Measurements from ENCODE around the gene PPP1R9A.

The PPP1R9A gene

DNA sequence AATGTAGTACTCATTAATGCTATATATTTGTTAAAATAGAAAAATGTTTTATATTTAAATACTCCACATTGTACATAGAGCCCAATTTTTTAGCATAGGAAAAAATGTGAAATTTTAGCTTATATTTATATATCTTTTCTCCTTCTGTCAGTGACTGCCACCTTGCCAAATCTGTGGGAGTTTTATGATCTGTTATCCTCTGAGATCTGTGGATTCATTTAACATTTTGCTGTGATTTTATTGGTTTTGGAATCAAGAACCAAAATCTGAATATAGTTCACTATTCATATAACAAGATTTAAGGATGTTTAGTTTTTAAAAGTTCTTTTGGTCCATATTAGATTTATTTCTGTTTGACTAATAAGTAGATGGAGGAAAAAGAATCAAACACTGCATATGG lies 127.9 kb downstream of the PPP1R9A start:
- CTCF ChIA-PET: no interaction called here
- no peak for TF ChIP-seq ZNF571 (tag by site-specific recombination; IDR thresholded peaks at IDR 0.05)
- no peak for TF ChIP-seq ZNF510 (tag by site-specific recombination; IDR thresholded peaks at IDR 0.05; ENCODE audit: insufficient replicate concordance)
- TF ChIP-seq, protein P1, sequence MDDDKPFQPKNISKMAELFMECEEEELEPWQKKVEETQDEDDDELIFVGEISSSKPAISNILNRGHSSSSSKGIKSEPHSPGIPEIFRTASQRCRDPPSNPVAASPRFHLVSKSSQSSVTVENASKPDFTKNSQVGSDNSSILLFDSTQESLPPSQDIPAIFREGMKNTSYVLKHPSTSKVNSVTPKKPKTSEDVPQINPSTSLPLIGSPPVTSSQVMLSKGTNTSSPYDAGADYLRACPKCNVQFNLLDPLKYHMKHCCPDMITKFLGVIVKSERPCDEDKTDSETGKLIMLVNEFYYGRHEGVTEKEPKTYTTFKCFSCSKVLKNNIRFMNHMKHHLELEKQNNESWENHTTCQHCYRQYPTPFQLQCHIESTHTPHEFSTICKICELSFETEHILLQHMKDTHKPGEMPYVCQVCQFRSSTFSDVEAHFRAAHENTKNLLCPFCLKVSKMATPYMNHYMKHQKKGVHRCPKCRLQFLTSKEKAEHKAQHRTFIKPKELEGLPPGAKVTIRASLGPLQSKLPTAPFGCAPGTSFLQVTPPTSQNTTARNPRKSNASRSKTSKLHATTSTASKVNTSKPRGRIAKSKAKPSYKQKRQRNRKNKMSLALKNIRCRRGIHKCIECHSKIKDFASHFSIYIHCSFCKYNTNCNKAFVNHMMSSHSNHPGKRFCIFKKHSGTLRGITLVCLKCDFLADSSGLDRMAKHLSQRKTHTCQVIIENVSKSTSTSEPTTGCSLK (tag by site-specific recombination; IDR thresholded peaks at IDR 0.05): no peak
- TF ChIP-seq KLF16 (tag by site-specific recombination; IDR thresholded peaks at IDR 0.05): no peak
- no peak for TF ChIP-seq ZNF214 (tag by site-specific recombination; IDR thresholded peaks at IDR 0.05; ENCODE audit: borderline replicate concordance)
- TF ChIP-seq, protein P2, sequence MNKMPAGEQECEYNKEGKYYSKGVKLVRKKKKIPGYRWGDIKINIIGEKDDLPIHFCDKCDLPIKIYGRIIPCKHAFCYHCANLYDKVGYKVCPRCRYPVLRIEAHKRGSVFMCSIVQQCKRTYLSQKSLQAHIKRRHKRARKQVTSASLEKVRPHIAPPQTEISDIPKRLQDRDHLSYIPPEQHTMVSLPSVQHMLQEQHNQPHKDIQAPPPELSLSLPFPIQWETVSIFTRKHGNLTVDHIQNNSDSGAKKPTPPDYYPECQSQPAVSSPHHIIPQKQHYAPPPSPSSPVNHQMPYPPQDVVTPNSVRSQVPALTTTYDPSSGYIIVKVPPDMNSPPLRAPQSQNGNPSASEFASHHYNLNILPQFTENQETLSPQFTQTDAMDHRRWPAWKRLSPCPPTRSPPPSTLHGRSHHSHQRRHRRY (tag by site-specific recombination; IDR thresholded peaks at IDR 0.05): no peak
- no peak for TF ChIP-seq ZNF311 (tag by site-specific recombination; IDR thresholded peaks at IDR 0.05; ENCODE audit: borderline replicate concordance)
- TF ChIP-seq ZNF341 (tag by site-specific recombination; IDR thresholded peaks at IDR 0.05; ENCODE audit: low read depth): no peak
- TF ChIP-seq ZBTB17 (tag by site-specific recombination; IDR thresholded peaks at IDR 0.05): no peak
- TF ChIP-seq ZNF785 (tag by site-specific recombination; IDR thresholded peaks at IDR 0.05): no peak
- no peak for TF ChIP-seq HOXD13 (CRISPR knock-in tag; IDR thresholded peaks at IDR 0.05; ENCODE audit: borderline replicate concordance)
- TF ChIP-seq, protein P3, sequence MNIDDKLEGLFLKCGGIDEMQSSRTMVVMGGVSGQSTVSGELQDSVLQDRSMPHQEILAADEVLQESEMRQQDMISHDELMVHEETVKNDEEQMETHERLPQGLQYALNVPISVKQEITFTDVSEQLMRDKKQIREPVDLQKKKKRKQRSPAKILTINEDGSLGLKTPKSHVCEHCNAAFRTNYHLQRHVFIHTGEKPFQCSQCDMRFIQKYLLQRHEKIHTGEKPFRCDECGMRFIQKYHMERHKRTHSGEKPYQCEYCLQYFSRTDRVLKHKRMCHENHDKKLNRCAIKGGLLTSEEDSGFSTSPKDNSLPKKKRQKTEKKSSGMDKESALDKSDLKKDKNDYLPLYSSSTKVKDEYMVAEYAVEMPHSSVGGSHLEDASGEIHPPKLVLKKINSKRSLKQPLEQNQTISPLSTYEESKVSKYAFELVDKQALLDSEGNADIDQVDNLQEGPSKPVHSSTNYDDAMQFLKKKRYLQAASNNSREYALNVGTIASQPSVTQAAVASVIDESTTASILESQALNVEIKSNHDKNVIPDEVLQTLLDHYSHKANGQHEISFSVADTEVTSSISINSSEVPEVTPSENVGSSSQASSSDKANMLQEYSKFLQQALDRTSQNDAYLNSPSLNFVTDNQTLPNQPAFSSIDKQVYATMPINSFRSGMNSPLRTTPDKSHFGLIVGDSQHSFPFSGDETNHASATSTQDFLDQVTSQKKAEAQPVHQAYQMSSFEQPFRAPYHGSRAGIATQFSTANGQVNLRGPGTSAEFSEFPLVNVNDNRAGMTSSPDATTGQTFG (tag by site-specific recombination; IDR thresholded peaks at IDR 0.05; ENCODE audit: borderline replicate concordance): no peak
- no peak for TF ChIP-seq BCL11A (tag by site-specific recombination; IDR thresholded peaks at IDR 0.05; ENCODE audit: low read depth)
- POLR2A ChIA-PET: no interaction called here

DNA sequence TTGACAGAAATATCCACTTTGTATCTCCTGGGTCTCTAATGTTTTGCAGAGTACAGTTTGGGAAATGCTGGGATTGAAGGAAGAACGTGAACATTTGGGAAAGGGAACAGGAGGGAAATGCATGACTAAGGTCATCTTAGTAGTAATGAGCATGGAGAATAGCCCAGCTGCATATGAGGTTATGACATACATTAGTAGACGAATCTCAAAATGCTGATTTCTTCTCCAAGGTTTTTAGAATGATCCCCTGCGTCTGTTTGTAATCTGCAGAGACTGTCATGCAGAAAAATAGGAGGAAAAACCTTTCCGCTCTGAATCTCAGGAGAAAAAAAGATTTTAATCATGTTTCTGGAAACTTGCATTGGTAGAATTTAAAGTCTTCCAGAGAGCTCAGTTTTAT lies 133.6 kb downstream of the PPP1R9A start:
- Histone ChIP-seq H3K9me3 (ENCODE audit: control insufficient read depth, insufficient read depth, low read depth, low read length) (no peaks in the 10 kb centered on the region), H3K36me3 (ENCODE audit: control insufficient read depth in 2 of 2, insufficient read depth in 1 of 2, low read length in 2 of 2) (no peaks in the 10 kb centered on the region), H3K4me3 (ENCODE audit: low read depth, low read length) (no peak overlapping the region), H3K27ac (ENCODE audit: extremely low read depth, low read depth, low read length) (no peak overlapping the region), H3K4me1 (ENCODE audit: control insufficient read depth, insufficient read depth, low read length) (no peaks in the 10 kb centered on the region)
- POLR2A ChIA-PET: no interaction called here
- CTCF ChIA-PET: no interaction called here
- TF ChIP-seq BCL11B (tag by site-specific recombination; IDR thresholded peaks at IDR 0.05; ENCODE audit: low read depth): no peak
- TF ChIP-seq SETDB1 (IDR thresholded peaks at IDR 0.05; ENCODE audit: insufficient read length, low read length): no peak
- TF ChIP-seq ZBTB1 (tag by site-specific recombination; IDR thresholded peaks at IDR 0.05): no peak
- TF ChIP-seq ZNF529 (tag by site-specific recombination; IDR thresholded peaks at IDR 0.05; ENCODE audit: insufficient replicate concordance): no peak
- no peak for TF ChIP-seq ZNF211 (tag by site-specific recombination; IDR thresholded peaks at IDR 0.05; ENCODE audit: low read depth)
- TF ChIP-seq ZNF433 (tag by site-specific recombination; IDR thresholded peaks at IDR 0.05; ENCODE audit: low read depth): no peak
- no peak for TF ChIP-seq ZNF629 (tag by site-specific recombination; IDR thresholded peaks at IDR 0.05)
- no peak for TF ChIP-seq ZNF776 (tag by site-specific recombination; IDR thresholded peaks at IDR 0.05; ENCODE audit: borderline replicate concordance)

More for the DNA sequence above, 127.9 kb downstream of the PPP1R9A start:
- Histone ChIP-seq H3K4me1 (ENCODE audit: control insufficient read depth, insufficient read depth, low read length) (no peaks in the 10 kb centered on the region), H3K36me3 (ENCODE audit: control insufficient read depth in 2 of 2, insufficient read depth in 1 of 2, low read length in 2 of 2) (no peaks in the 10 kb centered on the region), H3K9me3 (ENCODE audit: control insufficient read depth, insufficient read depth, low read depth, low read length) (no peaks in the 10 kb centered on the region), H3K27ac (ENCODE audit: extremely low read depth, low read depth, low read length) (no peak overlapping the region), H3K4me3 (ENCODE audit: low read depth, low read length) (no peak overlapping the region)
